Measurements from ENCODE around the gene ADD3. TPM values are rescaled to one million over a fixed set of nuclear protein-coding genes. Genes with fewer than 3 reads are reported as not detected.

The ADD3 gene
- total RNA-seq, 1 donor from 2014 or later = 128 TPM

GRCh38 chr10:110057456-110057855 is 49.7 kb downstream of the ADD3 start:
- Mint-ChIP-seq H3K27me3 (ENCODE audit: unreplicated experiment) (no peaks in the 10 kb centered on the region), H3K36me3 (ENCODE audit: unreplicated experiment) (no peaks in the 10 kb centered on the region), H3K9me3 (ENCODE audit: unreplicated experiment) (no peaks in the 10 kb centered on the region), H3K27ac (ENCODE audit: unreplicated experiment) (peak overlapping the region; percentile 80), H3K4me3 (ENCODE audit: unreplicated experiment) (peak overlapping the region; percentile 24), H3K4me1 (ENCODE audit: unreplicated experiment) (peaks cover 68% of the 10 kb centered on the region)
- DNase-seq (ENCODE audit: extremely low spot score, unreplicated experiment) = no peak
- no peak for TF ChIP-seq CTCF (IDR thresholded peaks at IDR 0.05)

GRCh38 chr10:110058212-110058611 is 50.4 kb downstream of the ADD3 start:
- Mint-ChIP-seq H3K27me3 (ENCODE audit: unreplicated experiment) (no peaks in the 10 kb centered on the region), H3K4me3 (ENCODE audit: unreplicated experiment) (no peak overlapping the region), H3K27ac (ENCODE audit: unreplicated experiment) (peak overlapping the region; percentile 36), H3K4me1 (ENCODE audit: unreplicated experiment) (peaks cover 60% of the 10 kb centered on the region), H3K9me3 (ENCODE audit: unreplicated experiment) (no peaks in the 10 kb centered on the region), H3K36me3 (ENCODE audit: unreplicated experiment) (no peaks in the 10 kb centered on the region)
- TF ChIP-seq CTCF (IDR thresholded peaks at IDR 0.05) = no peak
- DNase-seq (ENCODE audit: extremely low spot score, unreplicated experiment) = no peak

- Mint-ChIP-seq H3K4me1 (ENCODE audit: unreplicated experiment) (peaks cover 48% of the 10 kb centered on the region), H3K4me3 (ENCODE audit: unreplicated experiment) (no peak overlapping the region), H3K9me3 (ENCODE audit: unreplicated experiment) (no peaks in the 10 kb centered on the region), H3K27ac (ENCODE audit: unreplicated experiment) (no peak overlapping the region), H3K27me3 (ENCODE audit: unreplicated experiment) (no peaks in the 10 kb centered on the region), H3K36me3 (ENCODE audit: unreplicated experiment) (no peaks in the 10 kb centered on the region)
- no peak for TF ChIP-seq CTCF (IDR thresholded peaks at IDR 0.05)
- no peak for DNase-seq (ENCODE audit: extremely low spot score, unreplicated experiment)
These were observed 52.1 kb downstream of the ADD3 start for GRCh38 chr10:110059925-110060324.

GRCh38 chr10:110061687-110062086 is 53.9 kb downstream of the ADD3 start:
- H3K27ac Mint-ChIP-seq (ENCODE audit: unreplicated experiment) = no peak overlapping the region
- peaks cover 4% of the 10 kb centered on the region for H3K36me3 Mint-ChIP-seq (ENCODE audit: unreplicated experiment)
- no peak for DNase-seq (ENCODE audit: extremely low spot score, unreplicated experiment)
- H3K9me3 Mint-ChIP-seq (ENCODE audit: unreplicated experiment) = no peaks in the 10 kb centered on the region
- peaks cover 37% of the 10 kb centered on the region for H3K4me1 Mint-ChIP-seq (ENCODE audit: unreplicated experiment)
- H3K4me3 Mint-ChIP-seq (ENCODE audit: unreplicated experiment) = no peak overlapping the region
- H3K27me3 Mint-ChIP-seq (ENCODE audit: unreplicated experiment) = no peaks in the 10 kb centered on the region
- no peak for TF ChIP-seq CTCF (IDR thresholded peaks at IDR 0.05)

- Mint-ChIP-seq H3K4me1 (ENCODE audit: unreplicated experiment) (peaks cover 26% of the 10 kb centered on the region), H3K27me3 (ENCODE audit: unreplicated experiment) (no peaks in the 10 kb centered on the region), H3K9me3 (ENCODE audit: unreplicated experiment) (no peaks in the 10 kb centered on the region), H3K27ac (ENCODE audit: unreplicated experiment) (no peak overlapping the region), H3K36me3 (ENCODE audit: unreplicated experiment) (peaks cover 4% of the 10 kb centered on the region), H3K4me3 (ENCODE audit: unreplicated experiment) (no peak overlapping the region)
- DNase-seq (ENCODE audit: extremely low spot score, unreplicated experiment) = no peak
- TF ChIP-seq CTCF (IDR thresholded peaks at IDR 0.05) = no peak
These were observed 57.5 kb downstream of the ADD3 start for GRCh38 chr10:110065269-110065668.

Measured in osteocyte (in vitro differentiated cells).